Spleen (tissue), 7 donors: Measurements from ENCODE around the gene SAG.

Experiments used
- CTCF ChIP-seq, 11 experiments: fragments of 200-600 bp in 7 of 11; fragments of 450-650 bp in 4 of 11; sonication (generic) in 4 of 11; IDR thresholded peaks in 8 of 11; conservative IDR thresholded peaks in 3 of 11; 1 replicate in 7 of 11; 2 replicates in 4 of 11; pipeline versions ENCODE4 v1.4.0 to v1.8.0; 2016 to 2021; ENCODE audit warnings: antibody characterized with exemption in 11 of 11, inconsistent platforms in 4 of 11, mild to moderate bottlenecking in 1 of 11
- POLR2AphosphoS5 ChIP-seq, 3 donors: sonication (generic); formaldehyde crosslinking; IDR thresholded peaks; one replicate each; pipeline ENCODE4 v1.5.1; 2017; ENCODE audit warnings: antibody characterized with exemption in 3 of 3
- donor health status: DM: no; HTN: no; CAD: no; lungs with moderate emphysema.
- donor health status: DM: no; HTN: no; CAD: no.
- donor health status: DM: no; HTN: no; CAD: no.

- no peak for TF ChIP-seq CTCF (IDR thresholded peaks at IDR 0.05 in 8 of 11, conservative IDR thresholded peaks at IDR 0.05 in 3 of 11)
- TF ChIP-seq POLR2AphosphoS5 (IDR thresholded peaks at IDR 0.05), result no peak
Measured at GRCh38 chr2:233334915-233335314, 27.3 kb downstream of the SAG start.
